Measurements from ENCODE around the gene GLRB. TPM values are rescaled to one million over a fixed set of nuclear protein-coding genes. Genes with fewer than 3 reads are reported as not detected.
"Not testable (repeated sequence)": the region's sequence is repeated elsewhere in the genome, so short reads cannot be mapped to it uniquely, and the experiment has no call there.

Gene GLRB
- total RNA-seq, 3 donors from 2014 or later, result 10.7 to 19.0 (median 11.8) TPM

DNA sequence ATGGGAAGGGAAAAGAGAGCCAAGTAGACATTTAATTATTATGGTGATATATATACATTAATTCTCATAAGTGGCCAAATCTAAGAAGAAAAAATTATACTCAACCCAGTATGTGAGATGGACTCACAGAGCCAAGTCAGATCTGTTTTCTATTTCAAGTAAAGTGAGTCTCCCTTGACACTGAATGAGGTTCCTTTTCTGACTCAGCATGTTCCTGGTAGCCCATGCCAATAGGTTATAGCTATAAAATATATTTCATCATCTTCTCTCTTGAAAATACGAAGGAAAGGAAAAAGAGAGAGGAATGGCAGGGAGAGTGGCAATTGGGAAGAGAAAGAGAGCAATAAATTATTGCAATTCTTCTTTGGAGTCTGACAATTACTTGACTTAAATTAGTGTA is 75.8 kb downstream of the GLRB start:
- Histone ChIP-seq H3K4me3 (no peak overlapping the region), H3K4me1 (no peaks in the 10 kb centered on the region), H3K27ac (no peak overlapping the region), H3K27me3 (no peaks in the 10 kb centered on the region), H3K9me3 (no peaks in the 10 kb centered on the region), H3K36me3 (no peaks in the 10 kb centered on the region)
- DNase-seq (ENCODE audit: low spot score in 2 of 2), result no peak
- intact Hi-C loops (cut with DNase I; ENCODE audit: low total_unique reads), result no loop called here
- TF ChIP-seq POLR2A (IDR thresholded peaks at IDR 0.05) (no peak), CTCF (IDR thresholded peaks at IDR 0.05) (no peak), POLR2AphosphoS5 (IDR thresholded peaks at IDR 0.05) (no peak)

DNA sequence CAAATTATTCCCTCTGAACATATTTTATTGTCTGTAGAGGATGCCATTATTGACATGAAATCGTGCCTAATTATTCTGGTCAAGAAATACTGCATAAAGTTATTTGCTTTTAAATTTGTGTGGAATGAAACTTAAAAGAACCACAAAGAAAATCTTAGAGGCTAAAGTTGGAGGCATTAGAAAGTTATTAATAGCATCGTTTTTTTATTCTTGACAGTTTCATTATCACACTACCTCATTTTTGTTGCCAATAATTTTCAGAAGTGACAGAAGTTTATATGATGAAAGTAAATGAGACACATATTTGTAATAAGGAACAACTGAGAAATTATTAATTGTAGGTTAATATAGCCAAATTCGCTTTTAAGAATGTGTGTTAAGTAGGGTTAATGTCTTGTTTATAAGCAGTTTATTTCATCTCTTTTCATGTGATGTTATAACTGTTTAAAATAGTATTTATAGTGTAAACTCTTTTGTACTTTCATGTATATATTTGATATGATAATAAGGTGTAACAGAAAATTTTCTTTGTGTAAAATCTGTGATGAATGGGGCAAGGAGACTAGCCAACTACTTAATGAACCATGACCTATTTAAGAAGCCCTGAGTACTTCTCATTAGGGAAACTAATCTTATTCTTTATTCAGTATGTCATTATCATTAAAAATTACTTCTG is 90.1 kb downstream of the GLRB start:
- intact Hi-C loops (cut with DNase I; ENCODE audit: low total_unique reads), result no loop called here
- Histone ChIP-seq H3K4me3 (no peak overlapping the region), H3K9me3 (no peaks in the 10 kb centered on the region), H3K27ac (no peak overlapping the region), H3K4me1 (no peaks in the 10 kb centered on the region), H3K27me3 (no peaks in the 10 kb centered on the region), H3K36me3 (no peaks in the 10 kb centered on the region)
- TF ChIP-seq CTCF (IDR thresholded peaks at IDR 0.05), result no peak
- TF ChIP-seq POLR2AphosphoS5 (IDR thresholded peaks at IDR 0.05), result no peak
- TF ChIP-seq POLR2A (IDR thresholded peaks at IDR 0.05), result no peak
- no peak for DNase-seq (ENCODE audit: low spot score in 2 of 2)

- intact Hi-C loops (cut with DNase I; ENCODE audit: low total_unique reads), result no loop called here
- Histone ChIP-seq H3K36me3 (no peaks in the 10 kb centered on the region), H3K4me1 (no peaks in the 10 kb centered on the region), H3K9me3 (no peaks in the 10 kb centered on the region), H3K27ac (no peak overlapping the region), H3K4me3 (no peak overlapping the region), H3K27me3 (no peaks in the 10 kb centered on the region)
- no peak for DNase-seq (ENCODE audit: low spot score in 2 of 2)
- TF ChIP-seq POLR2AphosphoS5 (IDR thresholded peaks at IDR 0.05), result no peak
- no peak for TF ChIP-seq POLR2A (IDR thresholded peaks at IDR 0.05)
- no peak for TF ChIP-seq CTCF (IDR thresholded peaks at IDR 0.05)
Observed at GRCh38 chr4:157170321-157170720, 94.4 kb downstream of the GLRB start.

DNA sequence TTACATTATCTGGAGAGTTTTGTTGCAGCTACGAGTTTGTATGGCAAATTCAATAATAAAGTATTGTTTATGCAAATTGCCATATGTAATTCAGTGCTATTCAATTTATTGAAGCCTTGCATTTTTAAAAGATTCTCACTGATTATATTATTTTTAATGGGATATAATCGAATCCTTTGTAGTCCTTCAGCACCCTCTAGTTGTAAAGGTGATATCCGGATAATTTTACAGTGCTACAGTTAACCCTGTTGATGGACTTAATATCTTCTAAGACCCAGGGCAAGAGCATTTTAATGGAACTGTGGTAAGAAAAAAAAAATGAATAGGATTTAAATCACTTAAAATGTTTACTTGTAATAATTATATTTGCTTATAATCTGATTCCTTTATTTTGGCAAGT is 96.1 kb downstream of the GLRB start:
- TF ChIP-seq POLR2AphosphoS5 (IDR thresholded peaks at IDR 0.05) (no peak), POLR2A (IDR thresholded peaks at IDR 0.05) (no peak), CTCF (IDR thresholded peaks at IDR 0.05) (no peak)

GRCh38 chr4:157180268-157180667 is 104.3 kb downstream of the GLRB start:
- H3K9me3 ChIP-seq; H3K27me3 ChIP-seq; intact Hi-C loops (cut with DNase I; ENCODE audit: low total_unique reads); H3K4me3 ChIP-seq; H3K36me3 ChIP-seq; H3K27ac ChIP-seq; DNase-seq (ENCODE audit: low spot score in 2 of 2); H3K4me1 ChIP-seq: not testable (repeated sequence)

More for the DNA sequence above, 96.1 kb downstream of the GLRB start:
- H3K9me3 ChIP-seq, result no peaks in the 10 kb centered on the region
- no peaks in the 10 kb centered on the region for H3K4me1 ChIP-seq
- no peak overlapping the region for H3K27ac ChIP-seq
- no peak for DNase-seq (ENCODE audit: low spot score in 2 of 2)
- no peaks in the 10 kb centered on the region for H3K36me3 ChIP-seq
- no peak overlapping the region for H3K4me3 ChIP-seq
- no peaks in the 10 kb centered on the region for H3K27me3 ChIP-seq
- intact Hi-C loops (cut with DNase I; ENCODE audit: low total_unique reads), result no loop called here

DNA sequence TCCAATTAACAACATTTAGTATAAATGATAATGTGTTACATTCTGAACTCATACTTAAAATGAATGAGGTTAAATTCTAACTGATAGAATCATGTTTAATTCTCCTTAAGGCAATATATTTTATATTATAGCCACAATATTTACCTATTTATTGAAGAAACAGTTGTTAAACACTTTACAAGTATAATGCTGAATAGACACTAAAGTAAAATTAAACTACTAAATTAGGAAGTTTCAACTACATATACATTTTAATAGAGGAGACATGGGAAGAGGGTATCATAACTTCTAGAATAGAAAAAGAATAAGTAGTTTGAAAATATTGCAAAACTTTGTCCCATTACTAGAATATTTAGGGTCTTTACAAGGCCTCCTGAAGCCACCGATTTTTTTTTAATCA is 108.3 kb downstream of the GLRB start:
- no peak for DNase-seq (ENCODE audit: low spot score in 2 of 2)
- Histone ChIP-seq H3K27ac (no peak overlapping the region), H3K9me3 (no peaks in the 10 kb centered on the region), H3K4me3 (no peak overlapping the region), H3K4me1 (no peaks in the 10 kb centered on the region), H3K27me3 (no peaks in the 10 kb centered on the region), H3K36me3 (no peaks in the 10 kb centered on the region)
- intact Hi-C loops (cut with DNase I; ENCODE audit: low total_unique reads), result no loop called here
- TF ChIP-seq CTCF (IDR thresholded peaks at IDR 0.05) (no peak), POLR2AphosphoS5 (IDR thresholded peaks at IDR 0.05) (no peak), POLR2A (IDR thresholded peaks at IDR 0.05) (no peak)

Measured in breast epithelium (tissue), 4 donors.